ENCODE measurements around the gene SLC24A3.

Gene SLC24A3

GRCh38 chr20:19291024-19291817 is 78.8 kb downstream of the SLC24A3 start:
- H3K4me3 ChIP-seq (ENCODE audit: low read length): no peak overlapping the region
- DNase-seq (ENCODE audit: low read depth, low spot score): no peak

- DNase-seq (ENCODE audit: low read depth, low spot score): no peak
- no peak overlapping the region for H3K4me3 ChIP-seq (ENCODE audit: low read length)
These were observed 79.3 kb downstream of the SLC24A3 start for GRCh38 chr20:19291818-19292132.

- H3K4me3 ChIP-seq (ENCODE audit: low read length): no peak overlapping the region
- no peak for DNase-seq (ENCODE audit: low read depth, low spot score)
These were observed 79.8 kb downstream of the SLC24A3 start for GRCh38 chr20:19292254-19292653.

GRCh38 chr20:19295076-19295475 is 82.6 kb downstream of the SLC24A3 start:
- no peak for DNase-seq (ENCODE audit: low read depth, low spot score)
- H3K4me3 ChIP-seq (ENCODE audit: low read length): no peak overlapping the region

GRCh38 chr20:19298652-19299051 is 86.2 kb downstream of the SLC24A3 start:
- no peak for DNase-seq (ENCODE audit: low read depth, low spot score)
- H3K4me3 ChIP-seq (ENCODE audit: low read length): no peak overlapping the region

GRCh38 chr20:19300395-19300794 is 88.0 kb downstream of the SLC24A3 start:
- no peak overlapping the region for H3K4me3 ChIP-seq (ENCODE audit: low read length)
- DNase-seq (ENCODE audit: low read depth, low spot score): no peak

- DNase-seq (ENCODE audit: low read depth, low spot score): no peak
- no peak overlapping the region for H3K4me3 ChIP-seq (ENCODE audit: low read length)
These were observed 88.7 kb downstream of the SLC24A3 start for GRCh38 chr20:19301142-19301541.

GRCh38 chr20:19301843-19302242 is 89.4 kb downstream of the SLC24A3 start:
- no peak overlapping the region for H3K4me3 ChIP-seq (ENCODE audit: low read length)
- no peak for DNase-seq (ENCODE audit: low read depth, low spot score)

- H3K4me3 ChIP-seq (ENCODE audit: low read length): no peak overlapping the region
These were observed 90.3 kb downstream of the SLC24A3 start for GRCh38 chr20:19302714-19303113.

GRCh38 chr20:19304389-19304788 is 91.9 kb downstream of the SLC24A3 start:
- H3K4me3 ChIP-seq (ENCODE audit: low read length): no peak overlapping the region
- no peak for DNase-seq (ENCODE audit: low read depth, low spot score)

More at GRCh38 chr20:19302714-19303113, 90.3 kb downstream of the SLC24A3 start:
- no peak for DNase-seq (ENCODE audit: low read depth, low spot score)

- no peak overlapping the region for H3K4me3 ChIP-seq (ENCODE audit: low read length)
- no peak for DNase-seq (ENCODE audit: low read depth, low spot score)
These were observed 92.5 kb downstream of the SLC24A3 start for GRCh38 chr20:19304886-19305415.

GRCh38 chr20:19308146-19308545 is 95.7 kb downstream of the SLC24A3 start:
- H3K4me3 ChIP-seq (ENCODE audit: low read length): no peak overlapping the region
- DNase-seq (ENCODE audit: low read depth, low spot score): no peak

- no peak overlapping the region for H3K4me3 ChIP-seq (ENCODE audit: low read length)
- DNase-seq (ENCODE audit: low read depth, low spot score): no peak
These were observed 98.1 kb downstream of the SLC24A3 start for GRCh38 chr20:19310541-19310940.

- DNase-seq (ENCODE audit: low read depth, low spot score): no peak
- H3K4me3 ChIP-seq (ENCODE audit: low read length): no peak overlapping the region
These were observed 101.1 kb downstream of the SLC24A3 start for GRCh38 chr20:19313342-19314069.

- DNase-seq (ENCODE audit: low read depth, low spot score): no peak
These were observed 102.2 kb downstream of the SLC24A3 start for GRCh38 chr20:19314621-19315020.

GRCh38 chr20:19317237-19318069 is 105.0 kb downstream of the SLC24A3 start:
- DNase-seq (ENCODE audit: low read depth, low spot score): no peak
- no peak overlapping the region for H3K4me3 ChIP-seq (ENCODE audit: low read length)

More at GRCh38 chr20:19314621-19315020, 102.2 kb downstream of the SLC24A3 start:
- H3K4me3 ChIP-seq (ENCODE audit: low read length): no peak overlapping the region

- H3K4me3 ChIP-seq (ENCODE audit: low read length): no peak overlapping the region
- DNase-seq (ENCODE audit: low read depth, low spot score): no peak
These were observed 106.2 kb downstream of the SLC24A3 start for GRCh38 chr20:19318610-19319009.

GRCh38 chr20:19320005-19320404 is 107.6 kb downstream of the SLC24A3 start:
- H3K4me3 ChIP-seq (ENCODE audit: low read length): no peak overlapping the region
- DNase-seq (ENCODE audit: low read depth, low spot score): no peak

GRCh38 chr20:19321176-19321575 is 108.7 kb downstream of the SLC24A3 start:
- no peak overlapping the region for H3K4me3 ChIP-seq (ENCODE audit: low read length)
- DNase-seq (ENCODE audit: low read depth, low spot score): no peak
